Brain microvascular endothelial cell (primary cell): Measurements from ENCODE around the gene PTPRM.

Experiments
- DNase-seq: peaks from one replicate; pipeline ENCODE4 v3.0.0-alpha.2; 2020
- H3K27ac ChIP-seq: fragments of 250-450 bp; sonication (Bioruptor Pico); 2 replicates; pipeline ENCODE4 v1.5.1; 2020; ENCODE audit warnings: mild to moderate bottlenecking, moderate library complexity
- H3K27me3 ChIP-seq: fragments of 250-450 bp; sonication (Bioruptor Pico); replicated peaks from 2 replicates; pipeline ENCODE4 v1.5.1; 2020; ENCODE audit warnings: mild to moderate bottlenecking
- H3K36me3 ChIP-seq: fragments of 250-450 bp; sonication (Bioruptor Pico); replicated peaks from 2 replicates; pipeline ENCODE4 v1.5.1; 2020; ENCODE audit warnings: mild to moderate bottlenecking
- H3K4me3 ChIP-seq: 2 replicates; pipeline ENCODE4 v1.5.1; 2011; ENCODE audit warnings: low read depth, mild to moderate bottlenecking, control low read depth, low read length, moderate library complexity
- in situ Hi-C: cut with HindIII; loops from 2 replicates; pipeline ENCODE4 v1.10.0; 2017; ENCODE audit warnings: low sequenced_read_pairs, low pct_ligation_motif_present
- TF ChIP-seq, protein P1 (sequence below): IDR thresholded peaks from 2 replicates; pipeline ENCODE4 v1.5.1; 2011; ENCODE audit warnings: low read depth, mild to moderate bottlenecking, moderate library complexity, low read length, control low read depth, inconsistent platforms; ENCODE audit errors: missing control alignments

The PTPRM gene

DNA sequence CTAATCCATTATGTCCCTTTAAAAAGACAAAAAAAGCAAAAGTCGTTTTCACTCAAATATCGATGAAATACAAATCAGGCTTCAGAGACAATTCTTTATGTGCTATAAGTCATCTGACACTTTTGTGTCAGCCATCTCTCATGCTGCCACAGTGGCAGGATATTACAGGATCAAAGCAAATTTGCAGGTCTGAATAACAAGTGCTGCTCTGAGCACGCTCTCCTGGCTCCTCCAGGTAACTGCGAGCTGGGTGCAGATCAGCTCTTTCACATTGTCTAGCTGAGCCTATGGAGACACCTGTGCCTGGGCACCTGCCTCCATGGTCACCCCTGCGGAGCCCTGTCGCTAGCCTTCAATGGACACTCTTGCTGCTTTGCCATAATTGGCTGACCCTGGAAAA, 792.0 kb downstream of the PTPRM start:
- no peak overlapping the region for H3K27ac ChIP-seq
- TF ChIP-seq, protein P1, sequence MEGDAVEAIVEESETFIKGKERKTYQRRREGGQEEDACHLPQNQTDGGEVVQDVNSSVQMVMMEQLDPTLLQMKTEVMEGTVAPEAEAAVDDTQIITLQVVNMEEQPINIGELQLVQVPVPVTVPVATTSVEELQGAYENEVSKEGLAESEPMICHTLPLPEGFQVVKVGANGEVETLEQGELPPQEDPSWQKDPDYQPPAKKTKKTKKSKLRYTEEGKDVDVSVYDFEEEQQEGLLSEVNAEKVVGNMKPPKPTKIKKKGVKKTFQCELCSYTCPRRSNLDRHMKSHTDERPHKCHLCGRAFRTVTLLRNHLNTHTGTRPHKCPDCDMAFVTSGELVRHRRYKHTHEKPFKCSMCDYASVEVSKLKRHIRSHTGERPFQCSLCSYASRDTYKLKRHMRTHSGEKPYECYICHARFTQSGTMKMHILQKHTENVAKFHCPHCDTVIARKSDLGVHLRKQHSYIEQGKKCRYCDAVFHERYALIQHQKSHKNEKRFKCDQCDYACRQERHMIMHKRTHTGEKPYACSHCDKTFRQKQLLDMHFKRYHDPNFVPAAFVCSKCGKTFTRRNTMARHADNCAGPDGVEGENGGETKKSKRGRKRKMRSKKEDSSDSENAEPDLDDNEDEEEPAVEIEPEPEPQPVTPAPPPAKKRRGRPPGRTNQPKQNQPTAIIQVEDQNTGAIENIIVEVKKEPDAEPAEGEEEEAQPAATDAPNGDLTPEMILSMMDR = no peak
- no peak for DNase-seq
- H3K36me3 ChIP-seq = no peaks in the 10 kb centered on the region
- in situ Hi-C loops = no loop called here
- H3K27me3 ChIP-seq = no peaks in the 10 kb centered on the region
- H3K4me3 ChIP-seq = no peak overlapping the region

- in situ Hi-C loops = no loop called here
- H3K27ac ChIP-seq = no peak overlapping the region
- no peaks in the 10 kb centered on the region for H3K27me3 ChIP-seq
- H3K4me3 ChIP-seq = no peak overlapping the region
- no peaks in the 10 kb centered on the region for H3K36me3 ChIP-seq
- TF ChIP-seq, protein P1 = no peak
- DNase-seq = no peak
Measured at GRCh38 chr18:8359481-8359880, 792.4 kb downstream of the PTPRM start.

- H3K27me3 ChIP-seq = no peaks in the 10 kb centered on the region
- no peaks in the 10 kb centered on the region for H3K36me3 ChIP-seq
- TF ChIP-seq, protein P1 = no peak
- H3K4me3 ChIP-seq = no peak overlapping the region
- in situ Hi-C loops = no loop called here
- DNase-seq = no peak
- no peak overlapping the region for H3K27ac ChIP-seq
Measured at GRCh38 chr18:8361941-8362471, 794.9 kb downstream of the PTPRM start.

DNA sequence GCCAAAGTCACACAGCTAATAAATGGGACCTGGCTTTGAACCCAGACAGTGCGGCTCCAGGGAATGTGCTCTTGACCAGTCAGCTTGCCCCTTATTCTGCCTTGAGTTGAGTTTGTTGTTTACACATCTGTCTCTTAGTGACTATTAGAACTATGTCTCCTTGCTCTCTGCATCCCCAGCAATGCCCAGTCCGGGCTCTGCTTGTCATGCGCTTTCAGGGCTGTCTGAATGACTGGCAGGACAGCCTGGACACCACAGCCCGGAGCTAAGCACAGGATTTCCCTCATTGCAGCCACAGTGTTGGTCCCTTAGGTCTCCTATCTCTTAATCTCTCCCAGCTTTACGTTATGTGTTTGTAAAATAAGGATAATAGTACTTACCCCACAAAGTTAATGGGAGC, 795.7 kb downstream of the PTPRM start:
- Histone ChIP-seq H3K4me3 (no peak overlapping the region), H3K27ac (no peak overlapping the region), H3K36me3 (no peaks in the 10 kb centered on the region), H3K27me3 (no peaks in the 10 kb centered on the region)
- in situ Hi-C loops = no loop called here
- TF ChIP-seq, protein P1 = no peak
- DNase-seq = no peak

DNA sequence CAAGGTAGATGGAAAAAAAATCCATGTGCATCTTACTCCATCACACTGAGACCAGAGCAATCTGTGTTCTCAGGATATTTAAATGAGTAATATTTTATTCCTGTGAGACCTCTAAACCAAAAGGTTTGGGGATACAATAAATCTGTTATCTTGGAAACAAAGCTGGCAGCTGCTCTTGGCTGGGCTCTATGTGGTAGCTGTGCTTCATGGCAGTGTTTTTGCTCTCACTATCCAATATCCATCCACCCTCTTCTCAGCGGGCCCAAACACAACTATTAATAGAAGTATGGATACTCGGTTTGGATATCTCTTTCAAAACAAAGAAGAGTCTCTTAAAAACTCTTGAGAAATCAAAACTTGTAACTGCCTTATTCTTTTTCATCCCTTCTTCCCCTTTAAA, 797.3 kb downstream of the PTPRM start:
- DNase-seq = no peak
- TF ChIP-seq, protein P1 = no peak
- in situ Hi-C loops = no loop called here
- Histone ChIP-seq H3K36me3 (no peaks in the 10 kb centered on the region), H3K4me3 (no peak overlapping the region), H3K27me3 (no peaks in the 10 kb centered on the region), H3K27ac (no peak overlapping the region)

GRCh38 chr18:8365006-8365405, 797.9 kb downstream of the PTPRM start:
- in situ Hi-C loops = no loop called here
- TF ChIP-seq, protein P1 = no peak
- no peak for DNase-seq
- Histone ChIP-seq H3K36me3 (no peaks in the 10 kb centered on the region), H3K4me3 (no peak overlapping the region), H3K27ac (no peak overlapping the region), H3K27me3 (no peaks in the 10 kb centered on the region)
